ENCODE data around the gene C19orf67. TPM values are rescaled to one million over a fixed set of nuclear protein-coding genes. Genes with fewer than 3 reads are reported as not detected.

The C19orf67 gene
- total and polyA plus RNA-seq, 2 of the 13 experiments (the other 11 are each of a cell fraction or from before 2014, with no cell fraction given): 0.11 to 0.32 TPM

DNA sequence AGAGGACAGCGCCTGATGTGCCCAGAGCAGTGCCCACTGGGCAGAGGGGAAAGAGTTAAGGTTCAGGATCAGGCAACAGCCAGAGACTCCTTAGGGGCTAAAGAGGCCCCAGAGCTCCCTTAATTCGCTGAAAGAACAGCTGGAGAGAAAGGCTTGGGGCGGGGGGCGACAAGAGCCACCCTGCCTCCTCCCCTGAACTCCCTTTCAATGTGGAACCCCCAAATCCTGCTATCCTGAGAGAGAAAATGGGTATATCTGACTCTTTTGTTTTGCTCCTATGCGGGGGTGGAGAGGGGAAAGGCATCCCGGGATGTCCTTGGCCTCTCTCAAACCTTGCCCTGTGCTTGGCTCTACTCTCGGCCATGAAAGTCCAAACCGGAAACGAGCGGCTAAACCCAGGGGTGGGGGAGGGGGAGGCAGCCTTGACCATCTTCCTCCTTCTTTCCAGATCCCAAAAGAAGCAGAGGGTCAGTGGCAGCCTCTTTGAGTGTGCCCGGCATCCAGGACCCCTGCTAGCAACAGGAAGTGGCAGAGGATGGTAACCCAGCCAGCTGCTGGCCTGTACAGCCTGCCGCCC, 27.3 kb upstream of the C19orf67 start (continued):
- no peak for TF ChIP-seq ZNF678 (CRISPR knock-in tag; IDR thresholded peaks at IDR 0.05)
- TF ChIP-seq ATF4 (CRISPR knock-in tag; IDR thresholded peaks at IDR 0.05): no peak
- peak; percentile 80 for TF ChIP-seq GABPB1 (CRISPR knock-in tag; IDR thresholded peaks at IDR 0.05)
- TF ChIP-seq, protein P1, sequence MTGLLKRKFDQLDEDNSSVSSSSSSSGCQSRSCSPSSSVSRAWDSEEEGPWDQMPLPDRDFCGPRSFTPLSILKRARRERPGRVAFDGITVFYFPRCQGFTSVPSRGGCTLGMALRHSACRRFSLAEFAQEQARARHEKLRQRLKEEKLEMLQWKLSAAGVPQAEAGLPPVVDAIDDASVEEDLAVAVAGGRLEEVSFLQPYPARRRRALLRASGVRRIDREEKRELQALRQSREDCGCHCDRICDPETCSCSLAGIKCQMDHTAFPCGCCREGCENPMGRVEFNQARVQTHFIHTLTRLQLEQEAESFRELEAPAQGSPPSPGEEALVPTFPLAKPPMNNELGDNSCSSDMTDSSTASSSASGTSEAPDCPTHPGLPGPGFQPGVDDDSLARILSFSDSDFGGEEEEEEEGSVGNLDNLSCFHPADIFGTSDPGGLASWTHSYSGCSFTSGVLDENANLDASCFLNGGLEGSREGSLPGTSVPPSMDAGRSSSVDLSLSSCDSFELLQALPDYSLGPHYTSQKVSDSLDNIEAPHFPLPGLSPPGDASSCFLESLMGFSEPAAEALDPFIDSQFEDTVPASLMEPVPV (CRISPR knock-in tag; IDR thresholded peaks at IDR 0.05): no peak
- TF ChIP-seq KAT8 (CRISPR knock-in tag; IDR thresholded peaks at IDR 0.05): 0 out of 2 replicates have a peak, but pooled peaks have one; percentile 30
- no peak for TF ChIP-seq ZBTB8A (CRISPR knock-in tag; IDR thresholded peaks at IDR 0.05; ENCODE audit: borderline replicate concordance, low read depth)
- peak; percentile 35; the same call in 1 of the 2 replicates for TF ChIP-seq ZNF605 (CRISPR knock-in tag; IDR thresholded peaks at IDR 0.05)
- TF ChIP-seq ISX (CRISPR knock-in tag; conservative IDR thresholded peaks at IDR 0.05): no peak
- peak; percentile 41 for TF ChIP-seq HNF4A (CRISPR knock-in tag; IDR thresholded peaks at IDR 0.05)
- TF ChIP-seq SIN3B (IDR thresholded peaks at IDR 0.05; ENCODE audit: low read length): no peak
- TF ChIP-seq MED1 (CRISPR knock-in tag; IDR thresholded peaks at IDR 0.05): peak; percentile 27; the same call in 1 of the 2 replicates
- TF ChIP-seq ZNF414 (CRISPR knock-in tag; IDR thresholded peaks at IDR 0.05): no peak
- TF ChIP-seq TCF12 (IDR thresholded peaks at IDR 0.05): no peak
- TF ChIP-seq TCF12 (CRISPR knock-in tag; IDR thresholded peaks at IDR 0.05): no peak
- TF ChIP-seq HMGA1 (CRISPR knock-in tag; conservative IDR thresholded peaks at IDR 0.05): no peak
- TF ChIP-seq ZNF672 (CRISPR knock-in tag; IDR thresholded peaks at IDR 0.05): no peak
- no peak for TF ChIP-seq HNRNPUL1 (IDR thresholded peaks at IDR 0.05; ENCODE audit: low read depth, low read length)
- no peak for TF ChIP-seq ZSCAN30 (CRISPR knock-in tag; IDR thresholded peaks at IDR 0.05)
- no peak for TF ChIP-seq ZNF782 (CRISPR knock-in tag; IDR thresholded peaks at IDR 0.05; ENCODE audit: borderline replicate concordance)
- no peak for TF ChIP-seq ZNF362 (CRISPR knock-in tag; IDR thresholded peaks at IDR 0.05; ENCODE audit: borderline replicate concordance)
- TF ChIP-seq SRF (IDR thresholded peaks at IDR 0.05; ENCODE audit: low read depth, low read length): no peak
- TF ChIP-seq ZFX (CRISPR knock-in tag; IDR thresholded peaks at IDR 0.05; ENCODE audit: low read depth): peak; percentile 60
- peak; percentile 74 for TF ChIP-seq RARA (CRISPR knock-in tag; IDR thresholded peaks at IDR 0.05)
- peak; percentile 57; the same call in 1 of the 2 replicates for TF ChIP-seq ZNF629 (CRISPR knock-in tag; conservative IDR thresholded peaks at IDR 0.05)
- TF ChIP-seq SIX4 (CRISPR knock-in tag; IDR thresholded peaks at IDR 0.05): no peak
- no peak for TF ChIP-seq ZNF337 (CRISPR knock-in tag; IDR thresholded peaks at IDR 0.05; ENCODE audit: borderline replicate concordance, low read depth)
- TF ChIP-seq MIXL1 (CRISPR knock-in tag; IDR thresholded peaks at IDR 0.05): no peak
- peak; percentile 54; the same call in 1 of the 2 replicates for TF ChIP-seq HOXA3 (CRISPR knock-in tag; IDR thresholded peaks at IDR 0.05)
